COLO668 (cell line): ENCODE measurements around the gene ARHGAP10.

ENCODE experiments used
- DNase-seq: peaks from one replicate; lab custom pipeline; 2025; ENCODE audit not compliant: unreplicated experiment; lab: John Stamatoyannopoulos, UW

Gene ARHGAP10

GRCh38 chr4:147765121-147765529 is 33.2 kb downstream of the ARHGAP10 start:
- no peak for DNase-seq

GRCh38 chr4:147768113-147768512 is 36.2 kb downstream of the ARHGAP10 start:
- DNase-seq = no peak

DNA sequence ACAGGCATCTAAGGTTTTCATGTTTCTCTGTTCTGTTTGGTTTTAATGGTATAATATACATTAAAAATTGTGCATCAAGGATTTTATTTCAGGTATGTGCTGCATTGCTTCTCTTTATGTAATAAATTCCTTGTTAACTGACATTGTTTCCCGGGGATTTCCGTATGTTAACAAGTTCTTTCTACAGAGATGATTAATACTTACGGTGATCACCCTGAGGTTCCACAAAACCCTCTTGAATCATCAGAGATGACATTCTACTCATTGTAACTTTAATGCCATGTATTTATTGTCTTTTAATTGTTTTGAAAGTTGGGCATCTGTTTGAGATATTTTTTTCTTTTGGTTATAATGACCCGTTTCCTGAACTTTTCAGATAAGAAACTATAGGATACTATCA is 37.5 kb downstream of the ARHGAP10 start:
- no peak for DNase-seq

DNA sequence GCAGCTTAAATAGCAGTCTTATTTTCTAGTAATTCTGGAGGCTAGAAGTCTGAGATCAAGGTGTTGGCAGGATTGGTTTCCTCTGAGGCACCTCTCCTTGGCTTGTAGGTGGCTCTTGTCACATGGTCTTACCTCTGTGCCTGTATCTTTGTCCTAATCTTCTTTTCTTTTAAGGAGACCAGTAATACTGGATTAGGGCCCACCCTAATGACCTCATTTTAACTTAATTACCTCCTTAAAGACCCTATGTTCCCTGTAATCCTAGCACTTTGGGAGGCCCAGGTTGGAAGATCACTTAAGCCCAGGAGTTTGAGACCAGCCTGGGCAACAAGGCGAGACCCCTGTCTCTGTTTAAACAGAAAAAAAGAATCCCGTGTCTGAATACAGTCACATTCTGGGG is 38.9 kb downstream of the ARHGAP10 start:
- DNase-seq = no peak

DNA sequence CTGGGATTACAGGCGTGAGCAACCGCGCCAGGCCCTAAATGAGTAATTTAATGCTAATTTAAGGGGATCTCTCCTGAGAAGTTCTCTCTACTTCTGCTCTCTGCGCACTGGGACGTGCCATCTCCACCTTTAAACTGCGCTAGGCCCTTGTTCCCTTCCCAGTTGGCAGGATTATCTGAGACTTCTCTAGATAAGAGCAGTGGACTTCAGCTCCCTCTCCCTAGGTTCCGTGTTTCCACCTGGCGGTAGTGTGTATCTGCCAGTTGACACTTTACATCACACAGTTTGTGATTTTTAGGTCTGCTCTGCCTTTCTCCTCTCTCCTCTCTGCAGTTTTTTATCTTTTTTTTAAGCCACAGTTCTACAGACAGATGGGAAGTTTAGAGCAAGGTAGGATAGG is 40.2 kb downstream of the ARHGAP10 start:
- DNase-seq = no peak

DNA sequence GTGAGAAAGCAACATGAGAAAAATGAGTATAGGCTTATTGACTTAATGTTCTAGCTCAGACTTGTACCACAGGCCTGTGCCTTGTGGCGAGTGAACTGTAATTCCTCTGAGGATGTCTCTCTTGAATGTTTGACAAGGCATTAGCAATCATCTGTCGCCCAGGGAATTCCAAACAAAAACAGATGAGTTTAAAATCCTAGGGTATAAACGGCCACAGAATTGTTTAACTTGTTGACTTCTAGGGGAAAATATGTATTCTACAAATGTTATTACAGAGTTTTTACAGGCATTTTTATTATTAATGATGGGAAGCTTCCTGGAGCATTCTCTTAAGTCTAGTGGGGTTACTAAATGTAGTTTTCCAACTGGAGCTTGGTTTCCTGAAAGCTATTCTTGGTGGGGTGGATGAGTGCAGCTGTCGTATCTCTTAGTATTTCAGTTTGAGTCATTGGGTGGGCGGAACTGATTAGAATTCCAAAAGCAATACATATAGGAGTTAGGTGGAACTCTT is 40.6 kb downstream of the ARHGAP10 start:
- no peak for DNase-seq

- no peak for DNase-seq
Measured at GRCh38 chr4:147773261-147774184, 41.6 kb downstream of the ARHGAP10 start.

DNA sequence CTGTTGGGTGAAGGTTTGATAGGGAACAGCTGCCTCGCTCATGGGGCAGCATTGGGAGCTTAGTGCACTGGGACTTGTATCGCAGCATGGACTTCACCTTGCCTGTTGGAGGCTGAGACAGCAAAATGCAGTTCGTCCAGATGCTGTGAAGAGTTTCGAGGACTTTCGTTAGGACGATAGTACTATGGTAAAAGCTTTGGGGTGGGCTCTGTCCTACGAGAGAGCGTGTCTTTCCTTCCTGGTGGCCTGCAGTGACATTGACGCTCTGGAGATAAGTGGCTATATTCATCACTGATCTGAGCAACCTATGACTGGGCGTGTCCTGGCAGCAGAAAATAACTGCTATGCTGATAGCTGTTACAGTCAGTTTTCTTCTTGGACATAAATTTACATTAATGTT is 44.8 kb downstream of the ARHGAP10 start:
- DNase-seq = no peak

DNA sequence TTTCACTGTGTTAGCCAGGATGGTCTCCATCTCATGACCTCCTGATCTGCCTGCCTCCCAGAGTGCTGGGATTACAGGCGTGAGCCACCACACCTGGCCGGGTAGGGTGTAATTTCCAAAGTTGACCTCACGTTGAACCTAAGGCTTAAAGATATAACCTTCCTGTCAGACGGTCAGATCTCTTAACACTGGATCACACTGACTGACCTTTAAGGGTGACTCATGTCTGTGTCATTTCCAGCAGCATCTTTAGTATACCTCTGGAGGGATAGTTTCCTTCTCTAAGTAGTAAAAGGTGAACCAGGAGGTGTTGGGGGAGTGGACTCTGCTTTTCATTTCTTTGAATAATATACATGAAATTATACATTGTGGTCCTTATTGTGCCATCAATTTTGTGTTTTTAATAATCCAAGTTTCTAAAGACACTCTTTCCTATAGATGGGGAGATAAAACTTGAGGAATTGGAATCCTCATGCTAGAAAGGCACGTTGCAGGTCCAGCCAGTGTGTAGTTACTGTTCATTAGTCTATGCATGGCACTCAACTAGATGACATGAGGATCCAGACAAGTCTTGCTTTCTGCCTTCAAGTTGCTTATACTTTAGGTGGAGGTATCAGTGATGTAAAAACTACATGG is 45.7 kb downstream of the ARHGAP10 start:
- DNase-seq = no peak

GRCh38 chr4:147778942-147779341 is 47.1 kb downstream of the ARHGAP10 start:
- DNase-seq = no peak

GRCh38 chr4:147779451-147779850 is 47.6 kb downstream of the ARHGAP10 start:
- no peak for DNase-seq

- DNase-seq = no peak
Measured at GRCh38 chr4:147780137-147780777, 48.4 kb downstream of the ARHGAP10 start.

DNA sequence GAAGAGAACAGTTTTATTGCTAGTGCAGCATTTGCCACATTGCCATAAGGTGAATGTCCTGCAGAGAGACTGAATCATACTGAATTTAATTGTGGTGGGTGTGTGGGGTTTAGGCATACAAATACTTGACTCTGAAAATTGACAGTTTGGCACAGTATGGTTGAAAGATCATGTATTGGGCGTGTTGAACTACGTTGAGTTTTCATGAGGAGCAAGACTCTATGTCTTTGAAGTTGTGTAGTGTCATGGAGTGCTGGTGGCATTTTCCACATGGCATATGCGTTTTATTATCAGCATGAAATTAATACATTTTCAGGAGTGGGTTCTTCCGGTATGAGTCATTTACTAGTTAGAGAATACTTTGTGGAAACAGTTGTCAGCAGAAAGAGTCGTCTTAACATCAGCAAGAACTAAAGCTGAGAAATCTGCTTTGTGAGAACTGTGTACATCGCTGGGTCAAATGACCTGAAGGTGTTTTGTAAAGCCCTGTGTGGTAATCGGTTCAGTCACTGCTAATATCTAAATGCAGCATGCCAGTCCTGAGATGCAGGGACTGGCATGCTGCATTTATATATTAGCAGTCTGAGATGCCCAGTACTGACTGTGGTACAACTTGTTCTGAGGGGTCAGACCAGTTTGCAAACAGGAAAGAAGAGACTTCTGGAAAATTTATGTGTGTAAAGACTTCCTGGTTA is 50.3 kb downstream of the ARHGAP10 start:
- DNase-seq = no peak

GRCh38 chr4:147785129-147785528 is 53.2 kb downstream of the ARHGAP10 start:
- DNase-seq = no peak

- no peak for DNase-seq
Measured at GRCh38 chr4:147786031-147786430, 54.1 kb downstream of the ARHGAP10 start.

GRCh38 chr4:147786531-147786930 is 54.6 kb downstream of the ARHGAP10 start:
- no peak for DNase-seq

DNA sequence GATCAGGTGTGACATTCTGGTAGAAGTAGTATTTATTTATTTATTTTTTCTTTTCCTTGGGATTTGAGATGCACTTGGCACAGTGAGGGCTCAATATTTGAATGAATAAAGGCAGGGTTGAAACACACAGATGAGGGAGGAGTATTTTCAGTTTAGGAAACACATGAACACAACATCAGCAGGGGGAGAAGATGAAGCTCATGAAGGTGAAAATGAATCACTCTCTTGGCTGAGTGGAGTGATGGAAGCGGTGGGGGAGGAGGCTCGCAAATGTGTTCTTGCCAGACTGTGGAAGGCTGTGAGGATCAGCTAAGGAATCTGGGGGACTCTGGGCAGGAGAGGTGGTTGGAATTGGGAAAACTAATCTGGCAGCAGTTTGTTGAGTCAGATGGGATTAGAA is 55.3 kb downstream of the ARHGAP10 start:
- no peak for DNase-seq

GRCh38 chr4:147788791-147789190 is 56.9 kb downstream of the ARHGAP10 start:
- DNase-seq = no peak

DNA sequence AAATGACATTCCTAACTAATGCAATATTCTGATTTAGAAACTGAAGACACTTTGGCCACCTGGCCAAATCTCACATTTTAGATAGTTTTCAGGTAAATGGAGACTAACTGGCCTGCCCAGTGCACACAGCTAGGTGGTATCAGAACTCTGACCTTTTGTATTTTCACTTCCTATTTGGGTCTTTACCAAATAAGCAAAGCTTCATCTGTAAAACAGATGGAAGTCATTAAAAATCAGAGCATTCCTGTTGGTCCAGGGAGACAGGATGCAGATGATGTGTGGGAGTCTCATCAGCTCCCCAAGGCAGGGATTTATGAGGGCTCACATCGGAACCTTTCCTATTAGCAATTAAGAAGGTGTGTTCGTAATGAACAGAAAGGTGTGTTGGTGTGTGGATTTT is 57.7 kb downstream of the ARHGAP10 start:
- no peak for DNase-seq

- DNase-seq = no peak
Measured at GRCh38 chr4:147790412-147790811, 58.5 kb downstream of the ARHGAP10 start.

- no peak for DNase-seq
Measured at GRCh38 chr4:147791341-147791740, 59.5 kb downstream of the ARHGAP10 start.
